Raji (cell line): ENCODE results near the gene PLAAT3.

ENCODE experiments used
- POLR2A ChIP-seq: IDR thresholded peaks from 2 replicates; pipeline ENCODE4 v1.6.1; 2011; ENCODE audit warnings: low read depth, low read length, control low read depth; ENCODE audit not compliant: insufficient read depth

PLAAT3 gene

DNA sequence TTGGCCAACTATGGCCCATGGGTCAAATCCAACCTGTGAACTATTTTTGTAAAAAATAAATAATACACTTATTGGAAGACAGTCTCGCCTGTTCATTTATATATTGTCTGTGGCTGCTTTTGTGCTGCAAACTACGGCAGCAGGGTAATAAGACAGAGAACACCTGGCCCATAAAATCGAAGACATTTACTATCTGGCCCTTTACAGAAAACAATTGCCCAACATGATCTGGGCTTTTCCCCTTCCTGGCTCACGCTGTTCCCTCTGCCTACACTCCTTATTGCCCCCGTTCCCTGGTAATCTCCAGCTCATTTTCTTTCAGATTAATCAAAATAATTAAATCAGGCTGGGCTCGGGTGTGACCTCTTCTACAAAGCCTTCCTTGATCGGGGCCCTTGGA lies 56.7 kb downstream of the PLAAT3 start:
- TF ChIP-seq POLR2A, result no peak

DNA sequence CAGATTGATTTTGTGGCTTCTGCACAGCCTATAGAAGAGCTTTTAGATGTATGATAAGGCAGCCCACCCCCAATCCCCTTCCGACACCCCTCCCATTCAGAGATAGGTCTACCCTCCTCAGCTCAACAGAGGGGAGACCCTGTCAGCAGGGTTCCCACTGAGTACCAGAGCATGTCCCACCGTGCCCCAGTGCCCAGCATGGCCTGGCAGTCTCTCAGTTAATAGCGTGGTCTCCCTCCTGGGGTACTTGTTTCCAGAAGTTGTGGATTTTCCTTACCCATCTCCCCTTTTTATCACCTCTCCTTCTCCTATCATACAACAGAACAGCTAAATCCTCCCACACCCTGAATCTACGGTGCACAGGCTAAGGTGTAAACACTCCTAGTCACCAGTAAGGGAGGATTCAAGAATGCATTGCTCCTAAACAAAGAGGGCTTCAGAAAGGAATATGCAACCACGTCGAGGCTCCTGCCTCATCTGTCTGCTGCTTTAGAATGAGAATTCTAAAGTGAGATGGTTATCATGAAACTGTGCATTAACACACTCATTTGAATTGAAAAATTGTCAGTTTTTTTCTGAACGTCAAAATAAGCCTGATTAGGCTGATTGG lies 57.7 kb downstream of the PLAAT3 start:
- TF ChIP-seq POLR2A, result no peak

DNA sequence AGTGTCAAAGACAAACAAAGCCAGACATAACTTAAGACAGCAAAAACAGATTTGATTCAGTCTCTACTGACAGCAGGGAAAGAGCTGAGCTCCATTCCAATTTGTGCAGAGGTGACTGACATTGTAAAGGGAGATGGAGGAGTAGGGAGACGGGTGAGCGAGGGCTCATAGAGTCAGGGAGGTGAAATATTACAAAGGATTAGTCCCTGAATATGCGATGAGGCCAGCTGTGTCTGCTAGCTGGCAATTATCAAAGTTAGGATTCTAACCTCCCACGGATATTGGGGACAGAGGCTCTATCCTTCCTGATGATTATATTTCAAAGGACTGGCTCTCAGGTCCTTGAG lies 59.4 kb downstream of the PLAAT3 start:
- TF ChIP-seq POLR2A, result no peak

DNA sequence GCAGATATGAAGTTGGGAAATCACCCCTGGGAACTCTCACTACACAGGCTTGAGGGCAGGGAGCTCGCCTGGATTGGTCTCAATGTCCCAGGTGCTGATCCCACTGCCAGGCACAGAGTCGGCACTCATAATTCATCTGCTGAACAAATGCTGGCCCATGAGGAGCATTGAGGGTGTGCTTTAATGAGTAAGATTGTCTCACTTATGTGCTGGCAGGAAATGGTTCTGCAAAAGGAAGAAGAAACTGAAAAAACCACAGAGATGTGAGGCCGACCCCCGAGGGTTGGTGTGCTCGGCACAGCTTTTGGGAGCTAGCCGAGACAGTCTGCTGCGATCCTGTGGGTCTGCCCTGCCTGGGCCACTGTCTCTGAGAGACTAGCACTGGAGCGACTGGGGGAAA lies 60.5 kb downstream of the PLAAT3 start:
- TF ChIP-seq POLR2A, result no peak

DNA sequence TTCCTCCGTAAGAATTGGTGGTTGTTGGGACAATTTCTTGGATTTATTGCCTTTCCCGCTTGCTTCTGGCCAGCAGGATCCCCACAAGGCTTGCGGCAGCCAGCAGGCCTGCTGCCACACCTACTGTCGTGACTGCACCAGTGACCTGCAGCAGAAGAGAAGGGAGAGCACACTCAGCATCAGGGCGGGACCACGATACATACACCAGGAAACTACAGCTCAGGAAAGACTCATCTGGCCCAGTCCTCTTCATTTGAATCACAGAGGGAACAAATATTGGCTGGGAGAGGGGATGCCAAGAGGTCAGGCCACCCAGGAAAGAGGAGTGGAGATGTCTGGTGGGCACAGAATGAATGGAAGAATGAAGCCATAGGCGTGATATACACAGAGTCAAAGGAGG lies 61.3 kb downstream of the PLAAT3 start:
- TF ChIP-seq POLR2A, result no peak

DNA sequence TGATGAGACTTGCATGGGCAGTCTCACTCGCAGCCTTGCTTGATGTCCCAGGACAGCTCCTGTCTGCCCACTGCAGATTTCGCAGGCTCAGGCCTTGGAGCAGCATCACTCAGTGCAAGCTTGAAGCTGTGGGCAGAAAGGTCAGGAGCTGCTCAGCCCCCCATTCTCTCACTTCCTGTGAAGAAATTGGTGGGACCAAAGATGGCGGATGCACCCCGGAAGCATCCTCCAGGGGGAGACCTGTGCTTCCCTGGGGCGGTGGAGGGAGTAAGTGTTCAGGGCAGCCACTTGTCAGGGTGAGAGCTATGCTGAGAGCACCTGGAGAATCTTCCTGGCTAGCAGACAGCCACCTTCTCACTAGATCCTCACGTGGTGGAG lies 62.4 kb downstream of the PLAAT3 start:
- TF ChIP-seq POLR2A, result no peak

DNA sequence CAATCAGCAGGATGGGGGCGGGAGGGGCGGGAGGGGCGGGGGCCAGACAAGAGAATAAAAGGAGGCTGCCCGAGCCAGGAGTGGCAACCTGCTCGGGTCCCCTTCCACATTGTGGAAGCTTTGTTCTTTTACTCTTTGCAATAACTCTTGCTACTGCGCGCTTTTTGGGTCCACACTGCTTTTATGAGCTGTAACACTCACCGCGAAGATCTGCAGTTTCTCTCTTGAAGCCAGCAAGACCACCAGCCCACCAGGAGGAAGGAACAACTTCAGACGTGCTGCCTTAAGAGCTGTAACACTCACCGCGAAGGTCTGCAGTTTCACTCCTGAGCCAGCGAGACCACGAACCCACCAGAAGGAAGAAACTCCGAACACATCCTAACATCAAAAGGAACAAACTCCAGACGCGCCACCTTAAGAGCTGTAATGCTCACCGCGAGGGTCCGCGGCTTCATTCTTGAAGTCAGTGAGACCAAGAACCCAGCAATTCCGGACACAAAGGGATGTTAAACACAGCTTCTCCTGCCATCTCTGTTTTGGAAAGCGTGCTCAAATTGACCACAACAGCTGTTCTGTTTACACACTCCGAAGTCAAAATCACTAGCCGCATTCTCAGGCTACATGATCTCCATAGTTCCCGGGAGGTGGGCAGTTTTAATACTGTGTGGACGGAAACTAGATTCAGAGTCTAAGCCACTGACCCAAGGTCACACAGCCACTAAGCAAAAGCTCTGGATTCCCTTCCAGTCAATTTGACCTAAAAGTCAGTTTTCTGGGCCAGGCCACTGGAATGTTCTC lies 62.9 kb downstream of the PLAAT3 start:
- no peak for TF ChIP-seq POLR2A

DNA sequence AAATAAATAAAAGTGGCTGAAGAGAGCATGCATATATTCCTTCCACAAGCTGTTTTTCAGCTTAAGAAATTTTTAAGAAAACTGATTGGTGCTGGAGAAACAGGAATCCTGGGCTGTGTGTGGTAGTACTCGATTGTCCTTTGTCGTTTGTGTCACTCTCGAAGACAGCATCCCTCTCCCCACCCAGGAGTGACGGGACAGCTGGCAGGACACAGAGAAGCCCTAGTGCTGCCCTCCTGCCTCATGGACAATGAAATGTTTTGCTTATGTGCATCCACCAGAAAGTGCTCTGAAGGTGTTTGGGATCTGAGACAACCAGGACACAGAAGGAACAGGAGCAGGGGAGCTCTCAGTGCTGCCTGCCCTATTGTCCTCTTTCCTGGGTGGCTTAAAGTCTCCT lies 64.8 kb downstream of the PLAAT3 start:
- no peak for TF ChIP-seq POLR2A

DNA sequence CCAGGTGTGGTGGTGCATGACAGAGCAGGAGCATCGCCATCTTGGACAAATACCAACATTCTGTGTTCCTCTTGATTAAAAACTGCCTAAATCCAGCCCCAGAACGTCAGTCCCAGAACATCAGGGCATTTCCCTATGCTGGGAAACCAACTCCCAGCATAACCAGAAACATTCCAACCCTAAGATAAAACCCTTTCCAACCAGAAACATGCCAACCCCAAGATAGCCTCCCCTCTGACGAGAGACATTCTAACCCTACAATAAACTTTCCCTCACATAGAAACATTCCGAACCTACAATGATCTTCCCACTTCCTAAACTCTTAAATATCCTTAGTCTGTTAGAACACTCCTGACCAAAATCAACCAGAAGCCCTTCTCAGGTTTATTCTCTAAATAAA lies 66.1 kb downstream of the PLAAT3 start:
- no peak for TF ChIP-seq POLR2A

DNA sequence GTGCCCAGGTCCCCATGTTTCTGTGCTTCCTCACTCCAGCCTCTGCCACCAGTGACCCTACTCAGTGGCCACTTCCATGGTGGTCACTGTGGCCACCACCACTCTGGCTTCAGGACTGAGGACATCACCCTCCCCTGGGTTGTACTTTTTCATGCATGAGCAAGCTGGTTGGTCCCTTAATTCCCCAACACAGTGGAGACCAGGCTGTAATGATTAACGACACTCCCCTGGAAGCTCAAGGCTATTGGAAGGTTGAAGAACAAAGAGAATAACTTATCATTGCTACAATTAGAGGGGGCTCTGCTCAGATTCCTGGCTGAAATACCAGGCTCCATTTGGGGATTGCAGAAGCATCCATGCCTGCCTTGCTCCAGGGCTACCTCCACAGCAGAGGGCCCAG lies 67.2 kb downstream of the PLAAT3 start:
- no peak for TF ChIP-seq POLR2A

DNA sequence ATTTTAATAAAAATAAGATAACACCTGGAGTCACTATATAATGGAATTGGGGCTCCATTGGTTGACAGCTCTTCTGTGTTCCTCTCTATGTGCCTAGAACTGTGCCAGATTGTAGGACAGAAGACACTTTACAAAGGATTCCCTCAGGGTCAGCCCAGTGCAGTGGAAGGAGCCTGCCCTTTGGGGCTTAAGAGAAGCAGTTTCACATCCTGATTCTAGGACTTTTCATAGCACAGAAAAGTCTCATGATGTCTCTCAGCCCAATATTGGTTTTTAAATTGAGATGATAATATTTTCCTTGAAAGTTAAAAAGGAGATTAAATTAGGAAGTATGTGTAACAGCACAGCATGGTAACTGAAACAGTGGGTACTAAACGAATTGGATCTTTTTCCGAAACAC lies 70.5 kb downstream of the PLAAT3 start:
- no peak for TF ChIP-seq POLR2A

DNA sequence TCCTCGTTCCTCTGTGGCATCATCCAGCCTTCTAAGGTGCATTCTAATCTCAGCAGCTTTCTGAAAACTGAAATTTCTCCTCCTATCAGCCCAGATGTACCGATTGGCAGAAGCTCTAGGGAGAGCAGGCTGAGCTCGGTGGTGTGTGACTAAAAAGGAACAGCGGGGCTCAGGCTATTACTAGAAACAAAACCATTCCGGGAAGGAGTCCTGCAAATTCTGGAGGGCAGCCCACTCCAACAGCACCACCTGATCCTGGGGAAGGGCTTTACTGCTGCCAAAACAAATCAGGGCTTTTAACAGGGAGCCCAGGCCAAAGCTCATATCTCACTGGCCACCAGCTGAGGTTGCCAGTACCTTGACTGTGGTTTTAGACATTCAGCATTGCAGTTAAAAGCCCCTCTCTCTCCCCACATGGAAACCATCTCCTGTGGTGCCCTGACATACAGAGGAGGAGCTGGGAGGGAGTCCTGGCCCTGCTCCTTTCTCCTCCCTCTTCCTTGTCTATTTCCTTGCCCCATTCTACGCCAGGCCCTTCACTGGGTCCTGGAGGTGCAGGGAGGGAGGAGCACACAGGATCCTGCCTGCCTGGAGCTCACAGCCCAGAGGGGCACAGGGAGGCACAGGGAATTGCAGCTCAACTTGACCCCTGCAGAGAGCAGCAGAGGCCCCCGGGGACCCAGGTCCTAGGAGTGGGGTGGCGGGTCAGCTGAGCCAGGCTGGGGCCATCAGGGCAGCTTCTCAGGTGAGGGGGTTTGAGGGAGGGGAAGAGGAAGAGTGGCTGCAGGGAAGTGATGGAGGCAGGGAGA lies 76.7 kb downstream of the PLAAT3 start:
- no peak for TF ChIP-seq POLR2A

DNA sequence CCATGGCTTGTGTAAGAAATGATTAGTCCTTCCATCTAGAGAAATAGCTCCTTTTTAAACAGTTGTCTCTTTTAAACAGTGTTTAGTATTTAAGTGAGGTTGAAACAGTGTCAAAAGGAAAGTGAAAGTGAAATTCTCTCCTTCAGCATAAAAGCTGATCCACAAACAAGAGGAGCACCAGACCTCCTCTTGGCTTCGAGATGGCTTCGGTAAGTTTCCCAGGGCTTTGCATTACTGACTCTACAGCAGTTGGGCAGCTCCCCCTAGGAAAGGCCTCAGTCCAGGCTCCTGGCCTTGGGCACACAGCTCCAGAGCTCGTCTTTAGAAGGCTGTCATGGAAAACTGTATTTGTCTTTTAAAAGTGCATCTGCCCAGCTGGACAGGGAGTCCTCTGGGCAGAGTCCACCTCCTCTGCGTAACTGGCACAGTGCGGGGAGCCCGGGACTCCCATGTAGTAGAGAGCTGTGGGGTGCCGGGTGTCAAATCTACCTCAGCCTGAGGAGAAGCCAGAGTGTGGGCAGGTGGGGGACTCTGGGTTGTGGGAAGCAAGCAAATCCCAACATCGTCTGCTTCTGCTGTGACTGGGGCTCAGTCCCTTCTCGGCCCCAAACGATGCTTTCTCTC lies 77.5 kb downstream of the PLAAT3 start, which contains the start of gene PLAAT4:
TSS of gene PLAAT4 (plus strand) at position 140 of the 624 bp plus-strand sequence. CDS start at position 201, 61 bp downstream.
- no peak for TF ChIP-seq POLR2A

DNA sequence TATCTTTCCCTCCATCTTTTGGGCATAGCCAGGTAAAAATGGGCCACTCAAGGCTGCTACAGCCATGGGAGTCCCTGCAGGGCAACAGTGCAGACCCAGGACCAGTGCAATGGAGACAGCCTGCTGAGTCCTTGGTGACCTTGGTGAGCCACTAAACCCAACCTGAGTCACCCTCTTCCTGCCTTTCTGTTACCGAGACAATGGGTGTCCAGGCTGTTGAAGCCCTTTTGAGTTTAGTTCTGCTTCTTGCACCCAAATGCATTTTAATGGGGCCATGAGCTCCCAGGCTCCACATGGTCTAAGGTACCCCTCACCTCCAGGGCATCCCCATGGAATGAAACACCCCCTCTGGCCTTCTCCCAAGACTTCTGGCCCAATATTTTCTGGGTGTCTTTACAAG lies 78.5 kb downstream of the PLAAT3 start:
- TF ChIP-seq POLR2A, result no peak

DNA sequence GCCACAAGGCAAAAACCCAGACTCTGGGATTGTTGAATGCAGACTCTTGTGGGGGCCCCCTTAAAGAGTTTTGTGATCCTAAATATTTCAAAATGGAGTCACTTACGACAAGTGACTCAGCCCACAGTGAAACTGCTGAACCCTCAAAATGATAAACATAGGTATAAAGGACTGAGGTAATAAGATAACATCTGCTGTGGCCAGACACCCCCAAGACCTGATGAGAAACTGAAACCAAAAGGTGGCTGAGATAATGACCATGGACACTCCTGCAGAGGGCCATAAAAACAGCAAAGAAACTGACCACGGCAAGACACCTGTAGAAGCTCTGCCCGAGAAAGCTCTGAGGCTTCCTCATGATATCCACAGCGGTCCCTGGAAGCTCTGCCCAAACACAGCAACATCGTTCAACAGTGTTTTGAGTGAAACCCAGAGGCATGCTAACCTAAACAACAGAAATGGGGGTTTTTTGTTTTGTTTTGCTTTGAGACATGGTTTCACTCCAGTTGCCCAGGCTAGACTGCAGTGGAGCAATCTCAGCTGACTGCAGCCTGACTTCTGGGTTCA lies 79.3 kb downstream of the PLAAT3 start:
- TF ChIP-seq POLR2A, result no peak
